K562 (cell line): Measurements from ENCODE around the gene MARS1. TPM values are rescaled to one million over a fixed set of nuclear protein-coding genes. Genes with fewer than 3 reads are reported as not detected.
A peak's percentile ranks its signal among the peaks of the same experiment; 100 is the strongest.

Experiments used
- C11orf30 ChIP-seq: fragments of 450-650 bp; IDR thresholded peaks from 2 replicates; pipeline ENCODE4 v1.6.1; 2016; ENCODE audit warnings: low read depth, mild to moderate bottlenecking
- CREB1 ChIP-seq, 2 experiments: sonication (generic) in 1 of 2; formaldehyde crosslinking in 1 of 2; IDR thresholded peaks; 2 replicates each; pipeline versions ENCODE4 v1.6.1 to v1.8.0; 2012 to 2022; ENCODE audit warnings: inconsistent platforms in 1 of 2, mild to moderate bottlenecking in 1 of 2, missing genetic modification reagents in 1 of 2, moderate library complexity in 1 of 2
- ESRRA ChIP-seq: fragments of 450-650 bp; IDR thresholded peaks from 2 replicates; pipeline ENCODE4 v1.6.1; 2014; ENCODE audit warnings: low read depth, mild to moderate bottlenecking, moderate library complexity, borderline replicate concordance
- HNRNPLL ChIP-seq: fragments of 200-400 bp; formaldehyde crosslinking; IDR thresholded peaks from 2 replicates; pipeline ENCODE4 v1.6.1; 2017; ENCODE audit warnings: low read length, low read depth, mild to moderate bottlenecking; ENCODE audit not compliant: poor library complexity, severe bottlenecking
- MTA1 ChIP-seq: fragments of 450-650 bp; IDR thresholded peaks from 2 replicates; pipeline ENCODE4 v1.6.1; 2017; ENCODE audit warnings: borderline replicate concordance
- NFE2 ChIP-seq: IDR thresholded peaks from 2 replicates; pipeline ENCODE4 v1.6.1; 2014; ENCODE audit warnings: antibody characterized with exemption, low read depth
- POLR3A ChIP-seq: IDR thresholded peaks from 2 replicates; pipeline ENCODE4 v1.6.1; 2011; ENCODE audit warnings: borderline replicate concordance, mild to moderate bottlenecking, moderate library complexity; ENCODE audit not compliant: insufficient read length, insufficient read depth; ENCODE audit errors: extremely low read depth
- RBM22 ChIP-seq: fragments of 200-400 bp; formaldehyde crosslinking; IDR thresholded peaks from 2 replicates; pipeline ENCODE4 v1.6.1; 2018; ENCODE audit warnings: low read length, low read depth; ENCODE audit not compliant: poor library complexity, severe bottlenecking
- RNF2 ChIP-seq: sonication (generic); IDR thresholded peaks from 2 replicates; pipeline ENCODE4 v1.6.1; 2016
- SMAD1 ChIP-seq: fragments of 150-350 bp; IDR thresholded peaks from 2 replicates; pipeline ENCODE4 v1.6.1; 2014; ENCODE audit warnings: low read length, low read depth; ENCODE audit not compliant: partially characterized antibody
- ZBTB1 ChIP-seq: sonication (generic); formaldehyde crosslinking; IDR thresholded peaks from 2 replicates; pipeline ENCODE4 v1.8.1; 2023; ENCODE audit warnings: missing genetic modification reagents, low read depth, mild to moderate bottlenecking, borderline replicate concordance
- ZNF24 ChIP-seq: fragments of 450-650 bp; IDR thresholded peaks from 2 replicates; pipeline ENCODE4 v1.6.1; 2016
- polyA plus RNA-seq, 8 experiments: library from polyadenylated mRNA; depleted of rRNA in 4 of 8; stranded (reverse) in 5 of 8; unstranded in 3 of 8; fragments of >200 nt; fragmentation: Nextera tagmentation in 2 of 8; fragmentation: Illumina TruSeq in 1 of 8; extraction: Ambion mirVana in 2 of 8; extraction: Trizol in 1 of 8; gene quantifications; 2 replicates each; pipeline versions ENCODE4 v1.2.1 to v1.2.3, GENCODE V29; 2011 to 2014; ENCODE audit warnings: inconsistent platforms in 1 of 8, missing spikeins in 1 of 8
- total RNA-seq, 7 experiments: library from RNA; depleted of rRNA in 6 of 7; stranded (reverse); fragments of >200 nt in 6 of 7; fragmentation: Illumina TruSeq in 2 of 7; extraction: Trizol in 2 of 7; gene quantifications; 2 replicates each; pipeline versions ENCODE4 v1.2.1 to v1.2.3, GENCODE V29; 2011 to 2021; ENCODE audit warnings: low replicate concordance in 1 of 7
- TF ChIP-seq, protein P1 (sequence below): sonication (generic); formaldehyde crosslinking; IDR thresholded peaks from 2 replicates; pipeline ENCODE4 v1.9.0; 2022; ENCODE audit warnings: mild to moderate bottlenecking, missing genetic modification reagents
- TF ChIP-seq, protein P2 (sequence below), 2 experiments: fragments of 450-650 bp in 1 of 2; sonication (generic) in 1 of 2; formaldehyde crosslinking; conservative IDR thresholded peaks; 2 replicates each; pipeline versions ENCODE4 v1.4.0 to v1.8.1; 2020 to 2022; ENCODE audit warnings: mild to moderate bottlenecking in 1 of 2, missing genetic modification reagents in 1 of 2
- TF ChIP-seq, protein P3 (sequence below): sonication (generic); formaldehyde crosslinking; IDR thresholded peaks from 2 replicates; pipeline ENCODE4 v1.8.0; 2022; ENCODE audit warnings: mild to moderate bottlenecking, missing genetic modification reagents
- TF ChIP-seq, protein P4 (sequence below): sonication (generic); formaldehyde crosslinking; IDR thresholded peaks from 2 replicates; pipeline ENCODE4 v1.8.0; 2022; ENCODE audit warnings: mild to moderate bottlenecking, missing genetic modification reagents
- TF ChIP-seq, protein P5 (sequence below), 2 experiments: fragments of 450-650 bp in 1 of 2; sonication (generic) in 1 of 2; formaldehyde crosslinking in 1 of 2; IDR thresholded peaks in 1 of 2; conservative IDR thresholded peaks in 1 of 2; 2 replicates each; pipeline versions ENCODE4 v1.6.1 to v1.8.1; 2016 to 2023; ENCODE audit warnings: mild to moderate bottlenecking in 2 of 2, moderate library complexity in 2 of 2, inconsistent platforms in 1 of 2, missing genetic modification reagents in 1 of 2

Gene MARS1
- total and polyA plus RNA-seq, 9 of the 15 experiments (the other 6 are each of a cell fraction or from before 2014, with no cell fraction given): 117 to 382 (median 220) TPM

DNA sequence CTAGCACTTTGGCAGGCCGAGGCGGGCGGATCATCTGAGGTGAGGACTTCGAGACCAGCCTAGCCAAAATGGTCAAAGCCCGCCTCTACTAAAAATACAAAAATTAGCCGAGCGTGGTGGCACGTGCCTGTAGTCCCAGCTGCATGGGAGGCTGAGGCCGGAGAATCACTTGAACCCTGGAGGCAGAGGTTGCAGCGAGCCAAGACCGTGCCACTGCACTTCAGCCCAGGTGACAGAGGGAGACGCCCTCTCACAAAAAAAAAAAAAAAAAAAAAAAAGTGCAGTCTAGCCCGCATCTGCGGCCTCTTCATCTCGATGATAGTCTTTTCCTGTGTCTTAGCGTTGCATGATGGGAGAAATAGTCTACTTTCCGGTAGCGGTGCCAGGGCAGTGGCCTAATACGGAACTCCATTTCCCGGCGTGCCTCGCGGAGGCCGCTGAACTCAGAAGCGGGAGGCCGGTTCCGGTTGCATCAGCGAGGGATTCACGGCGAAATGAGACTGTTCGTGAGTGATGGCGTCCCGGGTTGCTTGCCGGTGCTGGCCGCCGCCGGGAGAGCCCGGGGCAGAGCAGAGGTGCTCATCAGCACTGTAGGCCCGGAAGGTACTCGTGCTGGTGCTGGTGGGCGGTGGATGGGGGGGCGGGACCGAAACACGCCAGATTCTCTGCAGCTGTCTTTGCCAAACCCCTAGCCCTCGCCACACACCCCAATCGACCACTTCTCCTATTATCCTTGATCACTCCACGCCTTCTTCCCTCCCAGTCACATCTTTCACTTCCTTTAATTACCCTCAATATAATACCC is at the start of gene MARS1 (continued):
- TF ChIP-seq, protein P1, sequence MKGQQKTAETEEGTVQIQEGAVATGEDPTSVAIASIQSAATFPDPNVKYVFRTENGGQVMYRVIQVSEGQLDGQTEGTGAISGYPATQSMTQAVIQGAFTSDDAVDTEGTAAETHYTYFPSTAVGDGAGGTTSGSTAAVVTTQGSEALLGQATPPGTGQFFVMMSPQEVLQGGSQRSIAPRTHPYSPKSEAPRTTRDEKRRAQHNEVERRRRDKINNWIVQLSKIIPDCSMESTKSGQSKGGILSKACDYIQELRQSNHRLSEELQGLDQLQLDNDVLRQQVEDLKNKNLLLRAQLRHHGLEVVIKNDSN (CRISPR knock-in tag): peak; percentile 55; the same call in 1 of the 2 replicates
- TF ChIP-seq, protein P2, sequence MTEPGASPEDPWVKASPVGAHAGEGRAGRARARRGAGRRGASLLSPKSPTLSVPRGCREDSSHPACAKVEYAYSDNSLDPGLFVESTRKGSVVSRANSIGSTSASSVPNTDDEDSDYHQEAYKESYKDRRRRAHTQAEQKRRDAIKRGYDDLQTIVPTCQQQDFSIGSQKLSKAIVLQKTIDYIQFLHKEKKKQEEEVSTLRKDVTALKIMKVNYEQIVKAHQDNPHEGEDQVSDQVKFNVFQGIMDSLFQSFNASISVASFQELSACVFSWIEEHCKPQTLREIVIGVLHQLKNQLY (CRISPR knock-in tag; conservative IDR thresholded peaks at IDR 0.05): no peak
- TF ChIP-seq RNF2 (0 out of 2 replicates have a peak, but pooled peaks have one; percentile 27), RBM22 (peak; percentile 42), ZBTB1 (CRISPR knock-in tag) (peak; percentile 78; the same call in 1 of the 2 replicates), NFE2 (0 out of 2 replicates have a peak, but pooled peaks have one; percentile 16), CREB1 (IDR thresholded peaks at IDR 0.05) (peak; percentile 56; the same call in 1 of the 2 replicates), CREB1 (CRISPR knock-in tag; IDR thresholded peaks at IDR 0.05) (peak; percentile 57; the same call in 1 of the 2 replicates), ESRRA (0 out of 2 replicates have a peak, but pooled peaks have one; percentile 31), C11orf30 (peak; percentile 77), SMAD1 (peak; percentile 78), HNRNPLL (peak; percentile 28), ZNF24 (no peak), MTA1 (0 out of 2 replicates have a peak, but pooled peaks have one; percentile 24), POLR3A (no peak)
- TF ChIP-seq, protein P3, sequence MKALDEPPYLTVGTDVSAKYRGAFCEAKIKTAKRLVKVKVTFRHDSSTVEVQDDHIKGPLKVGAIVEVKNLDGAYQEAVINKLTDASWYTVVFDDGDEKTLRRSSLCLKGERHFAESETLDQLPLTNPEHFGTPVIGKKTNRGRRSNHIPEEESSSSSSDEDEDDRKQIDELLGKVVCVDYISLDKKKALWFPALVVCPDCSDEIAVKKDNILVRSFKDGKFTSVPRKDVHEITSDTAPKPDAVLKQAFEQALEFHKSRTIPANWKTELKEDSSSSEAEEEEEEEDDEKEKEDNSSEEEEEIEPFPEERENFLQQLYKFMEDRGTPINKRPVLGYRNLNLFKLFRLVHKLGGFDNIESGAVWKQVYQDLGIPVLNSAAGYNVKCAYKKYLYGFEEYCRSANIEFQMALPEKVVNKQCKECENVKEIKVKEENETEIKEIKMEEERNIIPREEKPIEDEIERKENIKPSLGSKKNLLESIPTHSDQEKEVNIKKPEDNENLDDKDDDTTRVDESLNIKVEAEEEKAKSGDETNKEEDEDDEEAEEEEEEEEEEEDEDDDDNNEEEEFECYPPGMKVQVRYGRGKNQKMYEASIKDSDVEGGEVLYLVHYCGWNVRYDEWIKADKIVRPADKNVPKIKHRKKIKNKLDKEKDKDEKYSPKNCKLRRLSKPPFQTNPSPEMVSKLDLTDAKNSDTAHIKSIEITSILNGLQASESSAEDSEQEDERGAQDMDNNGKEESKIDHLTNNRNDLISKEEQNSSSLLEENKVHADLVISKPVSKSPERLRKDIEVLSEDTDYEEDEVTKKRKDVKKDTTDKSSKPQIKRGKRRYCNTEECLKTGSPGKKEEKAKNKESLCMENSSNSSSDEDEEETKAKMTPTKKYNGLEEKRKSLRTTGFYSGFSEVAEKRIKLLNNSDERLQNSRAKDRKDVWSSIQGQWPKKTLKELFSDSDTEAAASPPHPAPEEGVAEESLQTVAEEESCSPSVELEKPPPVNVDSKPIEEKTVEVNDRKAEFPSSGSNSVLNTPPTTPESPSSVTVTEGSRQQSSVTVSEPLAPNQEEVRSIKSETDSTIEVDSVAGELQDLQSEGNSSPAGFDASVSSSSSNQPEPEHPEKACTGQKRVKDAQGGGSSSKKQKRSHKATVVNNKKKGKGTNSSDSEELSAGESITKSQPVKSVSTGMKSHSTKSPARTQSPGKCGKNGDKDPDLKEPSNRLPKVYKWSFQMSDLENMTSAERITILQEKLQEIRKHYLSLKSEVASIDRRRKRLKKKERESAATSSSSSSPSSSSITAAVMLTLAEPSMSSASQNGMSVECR (CRISPR knock-in tag): peak; percentile 93
- TF ChIP-seq, protein P4, sequence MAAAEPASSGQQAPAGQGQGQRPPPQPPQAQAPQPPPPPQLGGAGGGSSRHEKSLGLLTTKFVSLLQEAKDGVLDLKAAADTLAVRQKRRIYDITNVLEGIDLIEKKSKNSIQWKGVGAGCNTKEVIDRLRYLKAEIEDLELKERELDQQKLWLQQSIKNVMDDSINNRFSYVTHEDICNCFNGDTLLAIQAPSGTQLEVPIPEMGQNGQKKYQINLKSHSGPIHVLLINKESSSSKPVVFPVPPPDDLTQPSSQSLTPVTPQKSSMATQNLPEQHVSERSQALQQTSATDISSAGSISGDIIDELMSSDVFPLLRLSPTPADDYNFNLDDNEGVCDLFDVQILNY (CRISPR knock-in tag): no peak; the same call in 1 of the 2 replicates
- TF ChIP-seq, protein P5, sequence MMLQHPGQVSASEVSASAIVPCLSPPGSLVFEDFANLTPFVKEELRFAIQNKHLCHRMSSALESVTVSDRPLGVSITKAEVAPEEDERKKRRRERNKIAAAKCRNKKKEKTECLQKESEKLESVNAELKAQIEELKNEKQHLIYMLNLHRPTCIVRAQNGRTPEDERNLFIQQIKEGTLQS (IDR thresholded peaks at IDR 0.05): peak; percentile 98
- TF ChIP-seq, protein P5 (CRISPR knock-in tag; conservative IDR thresholded peaks at IDR 0.05): peak; percentile 97
